ENCODE measurements around the gene TMEM254. TPM values are rescaled to one million over a fixed set of nuclear protein-coding genes. Genes with fewer than 3 reads are reported as not detected.

TMEM254 gene
- total and polyA plus RNA-seq, 2 experiments from 2014 or later: 8.6 to 18.6 TPM

DNA sequence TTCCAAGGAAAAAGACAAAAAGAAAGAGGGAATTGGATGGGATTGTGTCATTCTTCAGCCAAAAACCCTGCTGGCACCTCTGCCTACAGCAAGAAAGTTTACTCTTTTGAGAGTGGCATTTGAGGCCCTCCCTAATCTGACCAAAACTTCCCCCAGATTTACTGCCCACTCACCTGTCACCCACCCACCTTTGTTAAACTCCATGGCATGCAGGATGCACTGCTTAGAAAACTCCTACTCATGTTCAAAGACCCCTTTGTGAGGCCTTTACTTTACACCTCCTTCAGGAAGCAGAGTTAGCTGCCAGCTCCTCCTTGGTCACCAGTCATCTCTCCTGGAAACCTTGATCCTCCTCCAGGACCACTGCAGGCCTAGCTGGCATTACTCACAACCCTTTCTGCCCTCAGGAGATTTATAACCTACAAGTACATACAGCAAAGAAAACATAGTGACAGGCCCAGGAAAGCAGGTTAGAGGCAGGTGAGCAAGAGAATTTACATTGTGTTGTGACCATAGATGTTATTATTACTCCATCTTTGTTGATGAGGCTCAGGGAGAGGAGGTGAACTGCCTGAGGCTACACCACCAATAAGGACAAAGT, 43.7 kb downstream of the TMEM254 start:
- Histone ChIP-seq H3K27me3 (no peaks in the 10 kb centered on the region), H3K27ac (no peak overlapping the region), H3K9me3 (ENCODE audit: low read depth) (no peaks in the 10 kb centered on the region), H3K36me3 (no peaks in the 10 kb centered on the region), H3K4me1 (ENCODE audit: low read depth) (no peaks in the 10 kb centered on the region), H3K4me3 (no peak overlapping the region)
- DNase-seq (ENCODE audit: low read depth in 1 of 2, low spot score in 1 of 2): no peak
- TF ChIP-seq, protein P1, sequence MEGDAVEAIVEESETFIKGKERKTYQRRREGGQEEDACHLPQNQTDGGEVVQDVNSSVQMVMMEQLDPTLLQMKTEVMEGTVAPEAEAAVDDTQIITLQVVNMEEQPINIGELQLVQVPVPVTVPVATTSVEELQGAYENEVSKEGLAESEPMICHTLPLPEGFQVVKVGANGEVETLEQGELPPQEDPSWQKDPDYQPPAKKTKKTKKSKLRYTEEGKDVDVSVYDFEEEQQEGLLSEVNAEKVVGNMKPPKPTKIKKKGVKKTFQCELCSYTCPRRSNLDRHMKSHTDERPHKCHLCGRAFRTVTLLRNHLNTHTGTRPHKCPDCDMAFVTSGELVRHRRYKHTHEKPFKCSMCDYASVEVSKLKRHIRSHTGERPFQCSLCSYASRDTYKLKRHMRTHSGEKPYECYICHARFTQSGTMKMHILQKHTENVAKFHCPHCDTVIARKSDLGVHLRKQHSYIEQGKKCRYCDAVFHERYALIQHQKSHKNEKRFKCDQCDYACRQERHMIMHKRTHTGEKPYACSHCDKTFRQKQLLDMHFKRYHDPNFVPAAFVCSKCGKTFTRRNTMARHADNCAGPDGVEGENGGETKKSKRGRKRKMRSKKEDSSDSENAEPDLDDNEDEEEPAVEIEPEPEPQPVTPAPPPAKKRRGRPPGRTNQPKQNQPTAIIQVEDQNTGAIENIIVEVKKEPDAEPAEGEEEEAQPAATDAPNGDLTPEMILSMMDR (IDR thresholded peaks at IDR 0.05; ENCODE audit: low read depth, low read length): no peak

DNA sequence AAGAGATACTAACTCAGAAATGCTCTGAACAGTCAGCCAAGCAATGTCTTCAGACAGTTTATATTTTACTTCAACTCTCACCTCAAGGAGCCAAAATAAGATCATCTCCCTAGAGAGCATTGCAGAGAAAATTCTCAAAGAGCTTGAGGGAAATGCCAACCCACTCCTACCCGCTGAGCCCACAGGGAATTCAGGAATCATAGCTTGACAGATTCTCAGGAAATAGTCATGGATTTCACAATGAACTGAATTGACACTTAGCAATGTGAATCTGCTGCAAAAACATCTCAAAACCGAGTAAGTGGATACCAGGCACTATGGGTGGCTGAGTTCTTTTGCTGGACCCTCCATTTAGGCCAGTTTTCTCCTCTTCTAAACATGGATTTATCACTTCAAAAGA, 44.3 kb downstream of the TMEM254 start:
- Histone ChIP-seq H3K27me3 (no peaks in the 10 kb centered on the region), H3K9me3 (ENCODE audit: low read depth) (no peaks in the 10 kb centered on the region), H3K4me1 (ENCODE audit: low read depth) (no peaks in the 10 kb centered on the region), H3K27ac (no peak overlapping the region), H3K4me3 (no peak overlapping the region), H3K36me3 (no peaks in the 10 kb centered on the region)
- TF ChIP-seq, protein P1 (IDR thresholded peaks at IDR 0.05; ENCODE audit: low read depth, low read length): no peak
- peak in 1 of 2 donors; percentile 69 for DNase-seq (ENCODE audit: low read depth in 1 of 2, low spot score in 1 of 2)

DNA sequence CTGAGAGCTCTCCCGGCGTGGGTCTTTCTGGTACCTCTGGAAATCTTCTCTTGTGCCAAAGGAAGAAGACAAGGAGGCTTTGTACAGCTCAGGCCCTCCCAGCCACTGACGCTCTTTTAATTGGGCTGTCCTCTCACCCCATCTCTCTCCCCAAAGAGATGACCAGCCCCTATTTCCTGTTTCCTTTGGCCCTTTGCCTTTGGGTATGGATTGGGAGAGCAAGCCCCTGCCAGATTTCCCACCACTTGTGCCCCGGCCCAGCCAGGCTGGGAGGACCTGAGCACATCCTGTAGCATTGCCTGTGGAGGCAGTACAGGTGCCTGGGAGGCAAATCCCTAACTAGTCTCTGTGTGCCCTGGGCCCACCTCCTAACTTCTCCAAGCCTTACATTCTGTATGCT, 48.4 kb downstream of the TMEM254 start:
- DNase-seq (ENCODE audit: low read depth in 1 of 2, low spot score in 1 of 2): no peak
- H3K4me3 ChIP-seq: no peak overlapping the region
- H3K27ac ChIP-seq: no peak overlapping the region
- no peaks in the 10 kb centered on the region for H3K4me1 ChIP-seq (ENCODE audit: low read depth)
- H3K9me3 ChIP-seq (ENCODE audit: low read depth): no peaks in the 10 kb centered on the region
- H3K36me3 ChIP-seq: no peaks in the 10 kb centered on the region
- TF ChIP-seq, protein P1 (IDR thresholded peaks at IDR 0.05; ENCODE audit: low read depth, low read length): no peak
- H3K27me3 ChIP-seq: peaks cover 7% of the 10 kb centered on the region

DNA sequence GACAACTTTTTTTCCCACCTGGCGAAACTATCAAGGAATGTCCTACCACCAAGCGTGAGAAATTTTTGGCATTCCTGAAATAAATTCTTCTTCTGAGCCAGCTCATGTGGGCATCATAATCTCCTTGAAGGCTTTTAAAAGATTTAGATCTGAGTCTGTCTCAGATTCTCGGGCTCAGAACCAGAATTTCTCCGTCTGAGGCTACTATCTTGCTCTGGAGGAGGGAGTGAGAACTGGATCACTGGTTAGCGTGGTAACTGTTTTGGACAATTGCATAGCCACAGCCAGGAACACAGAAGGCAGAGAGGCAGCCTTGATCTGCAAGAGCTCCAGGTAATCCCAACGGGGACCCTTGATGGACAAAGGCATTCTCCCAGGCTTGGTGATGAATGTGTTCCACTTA, 53.0 kb downstream of the TMEM254 start:
- TF ChIP-seq, protein P1 (IDR thresholded peaks at IDR 0.05; ENCODE audit: low read depth, low read length): no peak
- H3K27me3 ChIP-seq: peaks cover 29% of the 10 kb centered on the region
- no peak overlapping the region for H3K27ac ChIP-seq
- no peaks in the 10 kb centered on the region for H3K9me3 ChIP-seq (ENCODE audit: low read depth)
- no peak for DNase-seq (ENCODE audit: low read depth in 1 of 2, low spot score in 1 of 2)
- H3K4me1 ChIP-seq (ENCODE audit: low read depth): no peaks in the 10 kb centered on the region
- no peaks in the 10 kb centered on the region for H3K36me3 ChIP-seq
- no peak overlapping the region for H3K4me3 ChIP-seq

DNA sequence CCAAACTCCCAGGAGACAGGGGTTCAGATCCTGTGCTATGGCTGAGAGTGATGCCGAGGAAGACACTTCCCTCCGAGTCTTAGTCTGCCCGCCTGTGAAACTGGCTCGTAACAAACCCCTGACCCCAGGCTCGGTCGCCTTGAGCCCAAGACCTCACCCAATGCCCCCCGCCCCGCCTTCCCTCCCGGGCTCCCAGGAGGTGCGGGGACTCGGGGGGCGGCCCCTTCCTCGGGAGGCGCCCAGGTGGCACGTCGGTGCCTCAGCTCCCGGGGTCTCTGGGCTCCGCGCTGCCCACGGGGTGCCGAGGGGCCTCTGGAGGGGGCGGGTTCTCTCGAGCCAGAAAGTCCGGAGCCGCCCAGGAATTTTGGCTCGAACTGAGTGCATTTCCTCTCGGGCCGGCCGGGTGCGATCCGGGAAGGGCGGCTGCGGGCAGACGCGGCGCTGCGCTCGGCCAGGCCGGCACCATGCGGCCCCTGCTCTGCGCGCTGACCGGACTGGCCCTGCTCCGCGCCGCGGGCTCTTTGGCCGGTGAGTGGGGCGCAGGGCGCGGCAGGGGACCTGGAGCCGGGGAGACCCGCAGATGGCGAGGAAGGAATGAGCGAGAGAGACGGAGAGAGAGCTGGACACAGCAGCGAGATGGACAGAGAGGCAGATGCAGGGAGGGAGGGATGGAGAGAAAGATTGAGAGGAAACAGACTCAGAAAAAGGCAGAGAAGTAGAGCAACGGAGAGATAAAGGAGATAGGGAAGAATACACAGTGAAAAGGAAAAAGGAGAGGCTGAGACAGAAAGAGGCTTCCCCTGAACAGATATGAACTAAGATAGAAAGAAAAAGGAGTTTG, 54.1 kb downstream of the TMEM254 start, which contains the start of gene PLAC9:
PLAC9 (plus strand) TSS at position 432 of the 841 bp plus-strand sequence; CDS start at position 465, 33 bp downstream.
- H3K27ac ChIP-seq: no peak within 1 kb of the TSS
- TF ChIP-seq, protein P1 (IDR thresholded peaks at IDR 0.05; ENCODE audit: low read depth, low read length): no peak
- peak; percentile 53 to 61 for DNase-seq (ENCODE audit: low read depth in 1 of 2, low spot score in 1 of 2)

More for the DNA sequence above, 54.1 kb downstream of the TMEM254 start, which contains the start of gene PLAC9:
- peaks cover 29% of the 10 kb centered on the region for H3K27me3 ChIP-seq
- no peaks in the 10 kb centered on the region for H3K36me3 ChIP-seq
- no peaks in the 10 kb centered on the region for H3K9me3 ChIP-seq (ENCODE audit: low read depth)
- H3K4me3 ChIP-seq: peak within 1 kb of the TSS; percentile 19
- no peaks in the 10 kb centered on the region for H3K4me1 ChIP-seq (ENCODE audit: low read depth)
